Breast epithelium (tissue), 3 donors: Measurements from ENCODE around the gene CLASP1.

Source experiments
- POLR2A ChIP-seq: fragments of 450-650 bp; IDR thresholded peaks from one replicate; pipeline ENCODE4 v1.6.1; 2016; ENCODE audit warnings: antibody characterized with exemption, mild to moderate bottlenecking, moderate library complexity
- POLR2AphosphoS5 ChIP-seq, 3 donors: sonication (generic); formaldehyde crosslinking; IDR thresholded peaks; one replicate each; pipeline ENCODE4 v1.6.1; 2017; ENCODE audit warnings: antibody characterized with exemption in 3 of 3
- TF ChIP-seq, protein P1 (sequence below), 3 donors: fragments of 450-650 bp; IDR thresholded peaks; one replicate each; pipeline ENCODE4 v1.5.1; 2016 to 2017; ENCODE audit warnings: antibody characterized with exemption in 3 of 3, mild to moderate bottlenecking in 3 of 3, moderate library complexity in 3 of 3

DNA sequence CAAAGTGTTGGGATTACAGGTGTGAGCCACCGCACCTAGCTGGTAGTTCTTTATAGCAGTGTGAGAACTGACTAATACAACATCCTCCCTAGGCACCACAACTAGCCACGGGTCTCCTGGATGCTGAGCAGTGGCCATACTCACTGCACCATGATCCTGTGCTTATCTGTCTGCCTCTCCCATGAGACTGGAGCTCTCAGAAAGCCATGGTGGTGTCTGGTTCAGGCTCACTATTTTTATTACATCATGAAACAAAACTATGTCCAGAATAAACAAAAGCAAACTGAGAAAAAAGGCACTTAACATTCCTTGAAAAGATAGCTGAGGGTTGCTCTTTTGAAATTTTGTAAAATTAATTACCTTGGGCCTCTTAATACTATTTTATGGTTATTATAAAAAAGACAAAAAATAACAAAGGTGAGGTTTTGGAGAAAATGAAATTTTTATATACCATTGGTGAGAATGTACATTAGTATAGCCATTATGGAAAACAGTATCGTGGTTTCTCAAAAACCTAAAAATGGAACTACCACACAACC, 273.6 kb downstream of the CLASP1 start:
- TF ChIP-seq, protein P1, sequence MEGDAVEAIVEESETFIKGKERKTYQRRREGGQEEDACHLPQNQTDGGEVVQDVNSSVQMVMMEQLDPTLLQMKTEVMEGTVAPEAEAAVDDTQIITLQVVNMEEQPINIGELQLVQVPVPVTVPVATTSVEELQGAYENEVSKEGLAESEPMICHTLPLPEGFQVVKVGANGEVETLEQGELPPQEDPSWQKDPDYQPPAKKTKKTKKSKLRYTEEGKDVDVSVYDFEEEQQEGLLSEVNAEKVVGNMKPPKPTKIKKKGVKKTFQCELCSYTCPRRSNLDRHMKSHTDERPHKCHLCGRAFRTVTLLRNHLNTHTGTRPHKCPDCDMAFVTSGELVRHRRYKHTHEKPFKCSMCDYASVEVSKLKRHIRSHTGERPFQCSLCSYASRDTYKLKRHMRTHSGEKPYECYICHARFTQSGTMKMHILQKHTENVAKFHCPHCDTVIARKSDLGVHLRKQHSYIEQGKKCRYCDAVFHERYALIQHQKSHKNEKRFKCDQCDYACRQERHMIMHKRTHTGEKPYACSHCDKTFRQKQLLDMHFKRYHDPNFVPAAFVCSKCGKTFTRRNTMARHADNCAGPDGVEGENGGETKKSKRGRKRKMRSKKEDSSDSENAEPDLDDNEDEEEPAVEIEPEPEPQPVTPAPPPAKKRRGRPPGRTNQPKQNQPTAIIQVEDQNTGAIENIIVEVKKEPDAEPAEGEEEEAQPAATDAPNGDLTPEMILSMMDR (IDR thresholded peaks at IDR 0.05): no peak
- TF ChIP-seq POLR2A (no peak), POLR2AphosphoS5 (IDR thresholded peaks at IDR 0.05) (no peak)
